HG03558 (cell line): Measurements from ENCODE around the gene TRRAP.

ENCODE experiments used
- ATAC-seq: cut with Tn5 transposase; IDR thresholded peaks from one replicate; pipeline ENCODE4 v1.9.1; 2021; ENCODE audit warnings: moderate number of reproducible peaks; ENCODE audit not compliant: unreplicated experiment; ENCODE audit errors: extremely low read depth

TRRAP gene

GRCh38 chr7:99019523-99020412, 141.4 kb downstream of the TRRAP start:
- no peak for ATAC-seq

- no peak for ATAC-seq
Observed at GRCh38 chr7:99020413-99020715, 142.0 kb downstream of the TRRAP start.

- ATAC-seq: no peak
Observed at GRCh38 chr7:99021941-99022560, 143.7 kb downstream of the TRRAP start.

- ATAC-seq: no peak
Observed at GRCh38 chr7:99024066-99024465, 145.7 kb downstream of the TRRAP start.

- no peak for ATAC-seq
Observed at GRCh38 chr7:99027241-99027640, 148.9 kb downstream of the TRRAP start.

- ATAC-seq: no peak
Observed at GRCh38 chr7:99027841-99028240, 149.5 kb downstream of the TRRAP start.

GRCh38 chr7:99028261-99028973, 150.1 kb downstream of the TRRAP start:
- ATAC-seq: no peak

GRCh38 chr7:99029466-99030435, 151.4 kb downstream of the TRRAP start:
- ATAC-seq: no peak

- ATAC-seq: no peak
Observed at GRCh38 chr7:99030457-99030856, 152.1 kb downstream of the TRRAP start.

- ATAC-seq: no peak
Observed at GRCh38 chr7:99030951-99031350, 152.6 kb downstream of the TRRAP start.

GRCh38 chr7:99031496-99031895, 153.2 kb downstream of the TRRAP start:
- no peak for ATAC-seq

- ATAC-seq: no peak
Observed at GRCh38 chr7:99032928-99033327, 154.6 kb downstream of the TRRAP start.

- no peak for ATAC-seq
Observed at GRCh38 chr7:99033765-99034164, 155.4 kb downstream of the TRRAP start.

GRCh38 chr7:99034932-99035722, 156.8 kb downstream of the TRRAP start:
- ATAC-seq: no peak

GRCh38 chr7:99035723-99036545, 157.6 kb downstream of the TRRAP start:
- ATAC-seq: no peak

GRCh38 chr7:99036546-99037111, 158.3 kb downstream of the TRRAP start:
- ATAC-seq: no peak

- ATAC-seq: no peak
Observed at GRCh38 chr7:99037327-99037940, 159.1 kb downstream of the TRRAP start.
